ENCODE measurements around the gene SEL1L2. TPM values are rescaled to one million over a fixed set of nuclear protein-coding genes. Genes with fewer than 3 reads are reported as not detected.

The SEL1L2 gene
- total RNA-seq, 1 donor: not detected

DNA sequence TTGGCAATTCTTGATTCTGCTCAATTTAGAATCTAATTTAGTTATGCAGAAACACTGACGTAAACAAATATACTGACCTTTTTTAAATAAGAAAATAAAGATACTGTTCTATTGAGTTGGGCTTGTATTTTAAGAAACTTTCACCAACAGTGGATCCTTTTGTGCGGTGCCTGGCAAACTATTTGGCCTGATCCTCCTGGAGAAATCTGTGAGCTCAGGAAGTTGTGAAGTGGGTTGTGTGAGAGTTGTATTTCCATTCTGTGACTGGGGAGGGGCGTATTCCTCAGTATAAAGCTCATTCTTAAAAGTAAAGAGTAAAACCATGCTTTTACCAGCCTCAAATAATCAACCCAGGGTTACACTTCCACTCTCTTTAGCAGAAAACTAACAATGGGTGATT lies 85.6 kb downstream of the SEL1L2 start:
- no peak overlapping the region for H3K4me3 ChIP-seq (ENCODE audit: low read length)
- H3K9me3 ChIP-seq (ENCODE audit: low read depth, low read length): no peaks in the 10 kb centered on the region
- no peaks in the 10 kb centered on the region for H3K4me1 ChIP-seq (ENCODE audit: insufficient read depth, low read length)
- H3K27me3 ChIP-seq (ENCODE audit: insufficient read depth, low read length): no peaks in the 10 kb centered on the region

GRCh38 chr20:13900496-13900895 lies 89.9 kb downstream of the SEL1L2 start:
- H3K27me3 ChIP-seq (ENCODE audit: insufficient read depth, low read length): no peaks in the 10 kb centered on the region
- H3K4me3 ChIP-seq (ENCODE audit: low read length): no peak overlapping the region
- H3K9me3 ChIP-seq (ENCODE audit: low read depth, low read length): no peaks in the 10 kb centered on the region

GRCh38 chr20:13898012-13898612 lies 92.3 kb downstream of the SEL1L2 start:
- Histone ChIP-seq H3K9me3 (ENCODE audit: low read depth, low read length) (no peaks in the 10 kb centered on the region), H3K27me3 (ENCODE audit: insufficient read depth, low read length) (no peaks in the 10 kb centered on the region), H3K4me3 (ENCODE audit: low read length) (no peak overlapping the region), H3K4me1 (ENCODE audit: insufficient read depth, low read length) (no peaks in the 10 kb centered on the region)

More at GRCh38 chr20:13900496-13900895, 89.9 kb downstream of the SEL1L2 start:
- no peaks in the 10 kb centered on the region for H3K4me1 ChIP-seq (ENCODE audit: insufficient read depth, low read length)

DNA sequence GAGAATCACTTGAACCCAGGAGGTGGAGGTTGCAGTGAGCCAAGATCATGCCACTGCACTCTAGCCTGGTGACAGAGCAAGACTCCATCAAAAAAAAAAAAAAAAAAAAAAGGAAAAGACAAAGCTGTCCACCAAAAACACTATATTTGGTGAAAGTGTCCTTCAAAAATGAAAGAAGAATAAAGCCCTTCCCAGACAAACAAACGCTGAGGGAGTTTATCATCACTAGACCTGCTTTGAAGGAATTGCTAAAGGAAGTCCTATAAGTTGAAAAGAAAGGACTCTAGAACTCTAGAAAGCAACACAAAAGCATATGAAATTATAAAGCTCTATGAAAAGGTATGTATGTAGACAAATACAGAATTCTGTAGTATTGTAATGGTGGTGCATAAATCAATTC lies 98.8 kb downstream of the SEL1L2 start:
- Histone ChIP-seq H3K9me3 (ENCODE audit: low read depth, low read length) (peaks cover 12% of the 10 kb centered on the region), H3K4me1 (ENCODE audit: insufficient read depth, low read length) (no peaks in the 10 kb centered on the region), H3K27me3 (ENCODE audit: insufficient read depth, low read length) (no peaks in the 10 kb centered on the region), H3K4me3 (ENCODE audit: low read length) (no peak overlapping the region)

DNA sequence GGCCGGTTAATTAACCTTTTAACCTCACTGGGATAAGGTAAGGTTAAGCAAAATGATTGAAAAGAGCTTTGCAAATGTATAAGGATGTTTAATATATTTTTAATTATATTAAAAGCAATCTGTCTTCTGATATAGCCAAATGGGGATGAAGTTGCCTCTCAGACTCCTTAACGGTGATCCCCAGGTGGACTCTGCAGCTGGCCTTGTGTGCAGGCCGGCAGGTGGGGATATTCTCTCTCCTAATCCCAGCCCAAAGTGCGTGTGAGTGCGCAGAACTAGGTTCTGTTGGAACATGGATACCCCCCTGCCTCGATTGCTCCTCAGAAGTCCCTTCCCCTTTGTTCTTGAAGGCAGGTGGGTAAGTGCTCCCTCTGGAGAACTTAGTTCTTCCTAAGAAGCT lies 105.6 kb downstream of the SEL1L2 start:
- no peaks in the 10 kb centered on the region for H3K4me1 ChIP-seq (ENCODE audit: insufficient read depth, low read length)
- no peak overlapping the region for H3K4me3 ChIP-seq (ENCODE audit: low read length)
- H3K9me3 ChIP-seq (ENCODE audit: low read depth, low read length): no peaks in the 10 kb centered on the region
- no peaks in the 10 kb centered on the region for H3K27me3 ChIP-seq (ENCODE audit: insufficient read depth, low read length)

DNA sequence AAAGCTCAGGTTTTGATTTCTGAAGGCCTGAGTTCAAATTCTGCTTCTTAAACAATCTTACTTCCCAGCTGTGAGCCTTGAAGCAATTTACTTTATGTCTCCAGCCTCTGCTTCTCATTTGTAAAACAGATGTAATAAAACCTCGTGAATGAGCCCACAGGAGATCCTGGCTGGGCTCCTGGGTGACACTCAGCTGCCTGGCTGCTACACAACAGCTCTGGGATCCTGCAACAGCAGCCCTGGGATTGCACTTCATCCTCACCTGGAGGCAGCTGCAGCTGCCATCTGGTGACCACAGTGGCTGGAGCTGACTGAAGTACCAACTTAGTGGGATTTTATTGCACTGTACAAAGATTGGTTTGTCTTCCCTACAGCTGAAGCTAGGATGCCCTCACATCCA lies 107.0 kb downstream of the SEL1L2 start:
- no peaks in the 10 kb centered on the region for H3K27me3 ChIP-seq (ENCODE audit: insufficient read depth, low read length)
- H3K9me3 ChIP-seq (ENCODE audit: low read depth, low read length): no peaks in the 10 kb centered on the region
- H3K4me3 ChIP-seq (ENCODE audit: low read length): no peak overlapping the region
- H3K4me1 ChIP-seq (ENCODE audit: insufficient read depth, low read length): no peaks in the 10 kb centered on the region

DNA sequence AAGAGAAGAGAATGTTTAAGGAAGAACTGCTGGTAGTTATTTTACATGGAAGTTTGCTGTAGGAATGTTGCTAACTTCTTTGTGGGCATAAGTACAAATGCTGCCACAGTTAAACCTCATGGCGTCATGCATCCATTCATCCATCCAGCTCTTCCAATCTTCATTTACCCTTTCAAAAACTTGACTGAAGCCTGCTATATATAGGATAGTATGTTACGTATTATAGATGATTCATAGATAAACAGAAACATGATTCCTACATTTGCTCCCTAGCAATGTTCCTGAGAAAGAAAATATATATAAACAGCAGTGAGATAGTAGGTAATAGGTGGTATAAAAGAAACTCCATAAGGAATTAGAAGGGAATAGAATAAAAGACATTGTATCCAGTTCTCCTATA lies 111.8 kb downstream of the SEL1L2 start:
- Histone ChIP-seq H3K4me1 (ENCODE audit: insufficient read depth, low read length) (no peaks in the 10 kb centered on the region), H3K9me3 (ENCODE audit: low read depth, low read length) (no peaks in the 10 kb centered on the region), H3K4me3 (ENCODE audit: low read length) (no peak overlapping the region), H3K27me3 (ENCODE audit: insufficient read depth, low read length) (no peaks in the 10 kb centered on the region)

- no peaks in the 10 kb centered on the region for H3K27me3 ChIP-seq (ENCODE audit: insufficient read depth, low read length)
- no peak overlapping the region for H3K4me3 ChIP-seq (ENCODE audit: low read length)
- H3K9me3 ChIP-seq (ENCODE audit: low read depth, low read length): no peaks in the 10 kb centered on the region
- H3K4me1 ChIP-seq (ENCODE audit: insufficient read depth, low read length): no peaks in the 10 kb centered on the region
Observed at GRCh38 chr20:13877793-13878192, 112.6 kb downstream of the SEL1L2 start.

DNA sequence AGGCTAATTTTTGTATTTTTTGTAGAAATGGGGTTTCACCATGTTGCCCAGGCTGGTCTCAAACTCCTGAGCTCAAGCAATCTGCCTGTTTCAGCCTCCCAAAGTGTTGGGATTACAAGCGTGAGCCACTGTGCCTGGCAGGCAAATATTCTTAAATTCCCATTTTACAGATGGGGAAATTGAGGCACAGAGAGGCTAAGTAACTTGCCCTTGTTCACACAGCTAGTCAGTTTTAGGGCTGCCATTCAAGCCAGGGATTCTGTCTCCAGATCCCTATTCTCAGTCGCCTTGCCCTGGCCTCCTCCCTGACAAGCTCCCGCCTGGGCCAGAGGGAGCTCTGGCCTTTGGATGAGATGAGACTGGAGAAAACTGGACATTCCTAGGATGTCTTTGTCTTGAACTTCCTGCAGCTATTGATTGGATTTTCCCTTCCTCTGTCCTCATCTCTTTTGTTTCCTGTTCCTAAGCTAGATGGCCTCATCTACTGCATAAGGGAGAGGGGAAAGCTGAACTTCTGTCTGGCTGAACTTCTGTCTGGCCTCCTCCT lies 115.1 kb downstream of the SEL1L2 start:
- Histone ChIP-seq H3K4me1 (ENCODE audit: insufficient read depth, low read length) (peaks cover 3% of the 10 kb centered on the region), H3K27me3 (ENCODE audit: insufficient read depth, low read length) (no peaks in the 10 kb centered on the region), H3K9me3 (ENCODE audit: low read depth, low read length) (no peaks in the 10 kb centered on the region), H3K4me3 (ENCODE audit: low read length) (no peak overlapping the region)

- no peaks in the 10 kb centered on the region for H3K27me3 ChIP-seq (ENCODE audit: insufficient read depth, low read length)
- peaks cover 10% of the 10 kb centered on the region for H3K4me1 ChIP-seq (ENCODE audit: insufficient read depth, low read length)
- no peaks in the 10 kb centered on the region for H3K9me3 ChIP-seq (ENCODE audit: low read depth, low read length)
- H3K4me3 ChIP-seq (ENCODE audit: low read length): no peak overlapping the region
Observed at GRCh38 chr20:13874394-13875157, 115.8 kb downstream of the SEL1L2 start.

- Histone ChIP-seq H3K4me3 (ENCODE audit: low read length) (no peak overlapping the region), H3K27me3 (ENCODE audit: insufficient read depth, low read length) (no peaks in the 10 kb centered on the region), H3K4me1 (ENCODE audit: insufficient read depth, low read length) (peaks cover 17% of the 10 kb centered on the region), H3K9me3 (ENCODE audit: low read depth, low read length) (no peaks in the 10 kb centered on the region)
Observed at GRCh38 chr20:13873831-13874230, 116.6 kb downstream of the SEL1L2 start.

DNA sequence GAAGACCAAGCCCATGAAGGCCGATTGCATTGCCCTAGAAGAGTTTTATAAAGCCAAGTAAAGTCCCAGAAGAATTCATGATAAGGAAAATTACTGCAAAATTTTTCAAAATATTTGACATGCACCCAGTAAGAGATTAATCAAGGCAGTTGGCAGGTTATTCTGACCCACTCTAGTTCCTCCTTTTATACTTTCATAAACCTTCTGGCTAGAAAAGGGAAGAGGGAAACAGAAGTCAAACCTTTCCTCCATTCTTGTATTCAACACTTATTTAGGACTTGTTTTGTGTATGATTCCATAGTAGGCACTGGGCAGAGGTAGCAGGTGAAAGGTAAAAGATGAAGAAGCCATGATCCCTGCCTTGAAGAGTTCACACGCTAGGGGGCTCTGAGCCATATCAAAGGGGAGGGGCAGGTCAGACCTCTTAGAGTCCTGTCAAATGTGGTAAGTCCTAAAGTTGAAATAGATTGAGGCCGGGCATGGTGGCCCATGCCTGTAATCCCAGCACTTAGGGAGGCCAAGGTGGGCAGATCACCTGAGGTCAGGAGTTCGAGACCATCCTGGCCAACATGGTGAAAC lies 120.2 kb downstream of the SEL1L2 start:
- H3K4me3 ChIP-seq (ENCODE audit: low read length): no peak overlapping the region
- H3K9me3 ChIP-seq (ENCODE audit: low read depth, low read length): no peaks in the 10 kb centered on the region
- no peaks in the 10 kb centered on the region for H3K27me3 ChIP-seq (ENCODE audit: insufficient read depth, low read length)
- peaks cover 52% of the 10 kb centered on the region for H3K4me1 ChIP-seq (ENCODE audit: insufficient read depth, low read length)

DNA sequence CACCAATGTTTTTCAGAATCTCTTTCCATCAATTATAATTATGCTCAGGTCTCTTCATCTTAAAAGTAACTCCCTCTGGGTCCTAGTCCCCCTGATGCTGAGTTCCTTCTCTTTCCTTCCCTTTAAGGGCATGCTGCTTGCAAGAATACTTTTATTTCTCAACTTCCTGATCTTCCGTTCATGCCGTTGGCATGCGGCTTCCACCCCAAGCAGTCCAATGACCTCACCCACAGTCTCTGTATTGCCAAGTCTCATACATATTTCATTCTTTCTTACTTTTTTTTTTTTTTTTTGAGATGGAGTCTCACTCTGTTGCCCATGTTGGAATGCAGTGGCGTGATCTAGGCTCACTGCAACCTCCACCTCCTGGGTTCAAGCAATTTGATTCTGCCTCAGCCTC lies 122.1 kb downstream of the SEL1L2 start:
- Histone ChIP-seq H3K4me3 (ENCODE audit: low read length) (no peak overlapping the region), H3K9me3 (ENCODE audit: low read depth, low read length) (no peaks in the 10 kb centered on the region), H3K4me1 (ENCODE audit: insufficient read depth, low read length) (peaks cover 61% of the 10 kb centered on the region), H3K27me3 (ENCODE audit: insufficient read depth, low read length) (no peaks in the 10 kb centered on the region)

DNA sequence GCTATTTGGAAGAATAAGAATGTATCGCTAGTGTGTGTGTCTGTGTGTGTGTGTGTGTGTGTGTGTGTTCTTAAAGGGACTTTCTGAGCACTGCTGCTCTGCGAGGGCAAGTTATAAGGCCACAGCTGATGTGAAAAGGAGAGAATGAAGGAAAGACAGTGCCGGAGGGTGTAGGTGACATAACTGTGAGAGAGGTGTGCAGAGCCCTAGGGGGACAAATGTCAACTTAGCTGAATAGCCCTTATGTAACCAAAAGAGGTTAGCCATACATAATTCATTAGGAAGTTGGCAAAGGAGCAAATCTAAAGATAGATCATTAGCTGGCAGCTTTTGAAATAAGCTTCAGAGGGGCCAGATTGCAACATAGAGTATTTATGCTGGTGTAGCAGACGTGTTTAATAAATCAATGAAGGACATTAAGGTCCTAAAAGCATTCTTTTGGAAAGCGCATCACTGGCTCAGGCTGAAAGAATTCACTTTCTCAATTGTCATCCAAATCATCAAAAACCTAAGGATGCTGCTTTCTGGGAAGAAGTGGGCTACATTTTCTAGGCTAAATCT lies 124.5 kb downstream of the SEL1L2 start:
- Histone ChIP-seq H3K4me3 (ENCODE audit: low read length) (no peak overlapping the region), H3K4me1 (ENCODE audit: insufficient read depth, low read length) (peaks cover 64% of the 10 kb centered on the region), H3K27me3 (ENCODE audit: insufficient read depth, low read length) (no peaks in the 10 kb centered on the region), H3K9me3 (ENCODE audit: low read depth, low read length) (no peaks in the 10 kb centered on the region)

DNA sequence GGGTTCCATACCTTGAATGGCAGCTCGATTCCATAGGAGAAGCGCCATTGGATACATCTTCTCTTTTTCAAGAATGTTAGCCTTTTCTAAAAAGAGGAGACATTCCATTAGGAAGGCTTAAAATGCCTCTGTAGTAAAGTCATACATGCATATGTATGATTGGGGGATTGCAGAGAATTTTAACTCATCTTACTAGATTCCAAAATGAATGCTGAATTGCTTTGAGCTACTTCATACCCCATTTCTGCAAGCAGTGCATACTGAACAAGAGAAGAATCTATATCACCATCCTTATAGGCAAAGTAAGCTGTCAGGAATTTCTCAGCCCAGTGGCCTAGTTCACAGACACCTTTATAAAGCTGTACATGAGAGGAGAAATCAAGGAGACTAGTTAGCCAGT lies 125.3 kb downstream of the SEL1L2 start:
- H3K9me3 ChIP-seq (ENCODE audit: low read depth, low read length): no peaks in the 10 kb centered on the region
- peaks cover 59% of the 10 kb centered on the region for H3K4me1 ChIP-seq (ENCODE audit: insufficient read depth, low read length)
- no peaks in the 10 kb centered on the region for H3K27me3 ChIP-seq (ENCODE audit: insufficient read depth, low read length)
- no peak overlapping the region for H3K4me3 ChIP-seq (ENCODE audit: low read length)
